Measurements from ENCODE around the gene SLAMF1.

The SLAMF1 gene

GRCh38 chr1:160636076-160636475, 10.8 kb downstream of the SLAMF1 start:
- TF ChIP-seq CTCF (conservative IDR thresholded peaks at IDR 0.05; ENCODE audit: low read depth, low read length) = no peak
- H3K4me3 ChIP-seq (ENCODE audit: low read depth, low read length) = no peak overlapping the region
- no peak for DNase-seq (ENCODE audit: low read depth)

- DNase-seq (ENCODE audit: low read depth) = no peak
- no peak for TF ChIP-seq CTCF (conservative IDR thresholded peaks at IDR 0.05; ENCODE audit: low read depth, low read length)
These were observed 12.0 kb downstream of the SLAMF1 start for GRCh38 chr1:160634543-160635491.

GRCh38 chr1:160633330-160633903, 13.4 kb downstream of the SLAMF1 start:
- TF ChIP-seq CTCF (conservative IDR thresholded peaks at IDR 0.05; ENCODE audit: low read depth, low read length) = no peak
- H3K4me3 ChIP-seq (ENCODE audit: low read depth, low read length) = no peak overlapping the region
- no peak for DNase-seq (ENCODE audit: low read depth)

More at GRCh38 chr1:160634543-160635491, 12.0 kb downstream of the SLAMF1 start:
- H3K4me3 ChIP-seq (ENCODE audit: low read depth, low read length) = no peak overlapping the region

DNA sequence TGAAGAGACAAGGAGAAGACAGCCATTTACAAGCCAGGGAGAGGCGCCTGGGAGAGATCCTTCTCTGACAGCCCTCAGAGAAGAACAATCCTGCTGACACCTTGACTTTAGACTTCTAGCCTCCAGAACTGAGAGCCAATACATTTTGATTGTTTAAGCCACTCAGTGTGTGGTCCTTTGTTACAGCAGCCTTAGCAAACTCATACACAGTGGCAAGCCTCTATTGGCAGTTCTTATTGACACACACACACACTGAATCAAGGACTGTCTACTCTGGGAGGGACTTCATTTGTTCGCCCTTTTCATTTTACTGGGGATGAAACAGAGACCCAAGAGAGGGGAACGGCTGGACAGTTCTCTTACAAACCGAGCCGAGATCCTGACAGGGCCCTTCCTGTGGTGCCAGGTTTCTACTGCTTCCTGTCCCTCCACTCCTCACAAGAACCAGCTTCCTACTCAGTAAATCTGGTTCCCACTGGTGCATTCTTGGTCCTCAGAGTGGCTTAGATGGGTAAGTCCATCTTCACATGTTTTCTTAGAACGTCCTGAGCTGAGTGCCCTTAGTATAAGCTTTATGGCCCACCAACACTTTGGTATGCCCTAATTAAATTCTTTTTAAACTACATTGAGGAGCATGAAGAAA, 14.7 kb downstream of the SLAMF1 start:
- TF ChIP-seq CTCF (conservative IDR thresholded peaks at IDR 0.05; ENCODE audit: low read depth, low read length) = no peak
- H3K4me3 ChIP-seq (ENCODE audit: low read depth, low read length) = no peak overlapping the region
- no peak for DNase-seq (ENCODE audit: low read depth)

GRCh38 chr1:160630523-160631451, 16.1 kb downstream of the SLAMF1 start:
- DNase-seq (ENCODE audit: low read depth) = no peak
- no peak for TF ChIP-seq CTCF (conservative IDR thresholded peaks at IDR 0.05; ENCODE audit: low read depth, low read length)
- H3K4me3 ChIP-seq (ENCODE audit: low read depth, low read length) = no peak overlapping the region

Measured in choroid plexus epithelial cell (primary cell).